Spinal cord (tissue), 10 donors: ENCODE results near the gene HEPHL1. TPM values are rescaled to one million over a fixed set of nuclear protein-coding genes. Genes with fewer than 3 reads are reported as not detected.
A peak's percentile ranks its signal among the peaks of the same experiment; 100 is the strongest.
"Not testable (repeated sequence)": the region's sequence is repeated elsewhere in the genome, so short reads cannot be mapped to it uniquely, and the experiment has no call there.

Experiments used
- DNase-seq, 6 donors: peaks; one replicate each; pipeline versions ENCODE4 v3.0.0 to v3.0.0-alpha.2; 2013 to 2015; ENCODE audit warnings: low spot score in 6 of 6, low read depth in 4 of 6
- H3K27ac ChIP-seq: one replicate; pipeline ENCODE4 v1.5.1; 2013; ENCODE audit warnings: low read depth, low read length, control low read depth
- H3K27me3 ChIP-seq: one replicate; pipeline ENCODE4 v1.6.1; 2013; ENCODE audit warnings: low read length; ENCODE audit not compliant: control insufficient read depth, insufficient read depth
- H3K36me3 ChIP-seq: one replicate; pipeline ENCODE4 v1.6.1; 2013; ENCODE audit warnings: low read length; ENCODE audit not compliant: control insufficient read depth, insufficient read depth
- H3K4me1 ChIP-seq: one replicate; pipeline ENCODE4 v1.6.1; 2013; ENCODE audit warnings: low read length; ENCODE audit not compliant: control insufficient read depth, insufficient read depth
- H3K4me3 ChIP-seq: one replicate; pipeline ENCODE4 v1.5.1; 2013; ENCODE audit warnings: low read depth, low read length, control low read depth
- H3K9me3 ChIP-seq: one replicate; pipeline ENCODE4 v1.6.1; 2013; ENCODE audit warnings: low read length; ENCODE audit not compliant: control insufficient read depth, insufficient read depth
- WGBS: methylation state at CpG from one replicate; pipeline ENCODE4 v1.1.5; 2013; ENCODE audit warnings: missing lambda C conversion rate; ENCODE audit not compliant: insufficient coverage; 5-methylcytosine and 5-hydroxymethylcytosine counted together
- polyA plus RNA-seq, 2 donors: library from polyadenylated mRNA; unstranded; fragments of 120-200 nt; gene quantifications; one replicate each; pipeline ENCODE4 v1.2.1, GENCODE V29; 2013; ENCODE audit not compliant: insufficient read length in 2 of 2
- total RNA-seq, 2 donors: library from RNA; depleted of rRNA in 1 of 2; stranded (reverse); fragments of 120-200 nt in 1 of 2; fragments of >200 nt in 1 of 2; gene quantifications; one replicate each; pipeline versions ENCODE4 v1.2.3 to v1.2.4, GENCODE V29; 2013 to 2014
- donor health status: healthy.

Gene HEPHL1
- total and polyA plus RNA-seq, 4 donors = under 0.01 to 0.06 TPM; not detected in 2

DNA sequence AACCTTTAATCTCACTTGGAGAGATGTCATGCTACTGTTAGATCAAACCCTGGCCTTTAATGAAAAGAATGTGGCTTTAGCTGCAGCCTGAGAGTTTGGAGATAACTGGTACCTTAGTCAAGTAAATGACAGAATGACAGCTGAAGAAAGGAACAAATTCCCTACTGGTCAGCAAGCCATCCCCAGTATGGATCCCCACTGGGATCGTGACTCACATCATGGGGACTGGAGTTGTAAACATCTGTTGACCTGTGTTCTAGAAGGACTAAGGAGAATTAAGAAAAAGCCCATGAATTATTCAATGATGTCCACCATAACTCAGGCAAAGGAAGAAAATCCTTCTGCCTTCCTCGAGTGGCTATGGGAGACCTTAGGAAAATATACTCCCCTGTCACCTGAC, 99.4 kb downstream of the HEPHL1 start:
- not testable (repeated sequence) for H3K27me3 ChIP-seq, DNase-seq, H3K4me3 ChIP-seq, H3K27ac ChIP-seq, H3K4me1 ChIP-seq, H3K9me3 ChIP-seq, H3K36me3 ChIP-seq
- no CpG with 5 or more reads among the region's 2 CpGs for whole genome bisulfite sequencing

DNA sequence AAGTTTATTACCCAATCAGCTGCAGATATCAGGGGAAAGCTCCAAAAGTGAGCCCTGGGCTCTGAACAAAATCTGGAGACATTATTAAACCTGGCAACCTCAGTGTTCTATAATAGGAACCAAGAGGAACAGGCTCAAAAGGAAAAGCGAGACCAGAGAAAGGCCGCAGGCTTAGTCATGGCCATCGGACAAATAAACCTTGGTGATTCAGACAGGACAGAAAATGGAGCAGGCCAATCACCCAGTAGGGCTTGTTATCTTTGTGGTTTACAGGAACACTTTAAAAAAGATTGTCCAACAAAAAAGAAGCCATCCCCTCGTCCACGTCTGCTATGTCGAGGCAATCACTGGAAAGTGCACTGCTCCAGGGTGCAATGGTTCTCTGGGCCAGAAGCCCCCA, 99.8 kb downstream of the HEPHL1 start:
- DNase-seq = no peak
- no peak overlapping the region for H3K4me3 ChIP-seq
- H3K4me1 ChIP-seq = no peaks in the 10 kb centered on the region
- no peaks in the 10 kb centered on the region for H3K36me3 ChIP-seq
- no peaks in the 10 kb centered on the region for H3K9me3 ChIP-seq
- H3K27me3 ChIP-seq = no peaks in the 10 kb centered on the region
- WGBS = 100% methylated on average over 6 of the region's 6 CpGs
- no peak overlapping the region for H3K27ac ChIP-seq

DNA sequence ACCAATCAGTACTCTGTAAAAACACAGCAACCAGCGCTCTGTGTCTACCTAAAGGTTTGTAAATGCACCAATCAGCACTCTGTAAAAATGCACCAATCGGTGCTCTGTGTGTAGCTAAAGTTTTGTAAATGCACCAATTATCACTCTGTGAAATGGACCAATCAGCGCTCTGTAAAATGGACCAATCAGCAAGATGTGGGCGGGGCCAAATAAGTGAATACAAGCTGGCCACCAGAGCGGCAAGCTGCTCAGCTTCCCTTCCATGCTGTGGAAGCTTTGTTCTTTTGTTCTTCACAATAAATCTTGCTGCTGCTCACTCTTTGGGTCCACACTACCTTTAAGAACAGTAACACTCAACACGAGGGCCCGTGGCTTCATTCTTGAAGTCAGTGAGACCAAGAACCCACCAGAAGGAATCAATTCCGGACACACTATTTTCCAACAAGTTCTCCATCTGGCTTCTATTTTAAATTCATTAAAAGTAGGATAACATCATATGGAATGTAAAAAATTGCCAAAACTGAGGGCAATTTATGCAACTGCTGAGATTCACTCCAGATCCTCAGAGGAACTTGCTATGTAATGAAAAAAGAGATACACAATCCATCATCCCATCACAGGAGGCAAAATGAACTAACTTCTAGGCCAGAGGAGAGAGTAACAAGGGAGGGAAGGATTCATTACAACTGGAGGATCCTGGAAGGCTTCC, 104.4 kb downstream of the HEPHL1 start:
- no peaks in the 10 kb centered on the region for H3K27me3 ChIP-seq
- H3K9me3 ChIP-seq = no peaks in the 10 kb centered on the region
- H3K4me1 ChIP-seq = peaks cover 23% of the 10 kb centered on the region
- no peak overlapping the region for H3K4me3 ChIP-seq
- H3K27ac ChIP-seq = no peak overlapping the region
- WGBS = 89% methylated on average over 5 of the region's 8 CpGs
- H3K36me3 ChIP-seq = no peaks in the 10 kb centered on the region
- DNase-seq = no peak

DNA sequence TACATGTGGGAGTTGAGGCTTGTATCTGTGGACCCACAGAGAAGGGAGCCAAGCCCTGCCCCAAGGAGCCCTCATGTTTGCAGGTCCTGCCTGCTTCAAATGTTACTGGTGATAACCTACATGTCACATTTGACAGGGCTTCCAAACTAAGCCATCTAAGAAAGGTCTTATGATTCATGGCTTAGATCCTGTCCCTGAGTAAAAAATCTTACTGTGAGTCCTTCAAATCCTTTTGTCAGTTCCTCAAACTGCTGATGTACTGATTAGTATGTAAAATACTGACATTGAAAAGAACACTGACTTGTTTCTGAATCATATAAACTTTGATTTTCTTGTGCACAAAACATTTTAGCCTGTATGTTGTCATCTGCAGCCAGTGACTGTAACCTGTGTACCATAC, 106.5 kb downstream of the HEPHL1 start:
- Histone ChIP-seq H3K4me3 (peak overlapping the region; percentile 89), H3K27me3 (no peaks in the 10 kb centered on the region), H3K9me3 (no peaks in the 10 kb centered on the region), H3K4me1 (peaks cover 29% of the 10 kb centered on the region), H3K36me3 (no peaks in the 10 kb centered on the region), H3K27ac (no peak overlapping the region)
- no peak for DNase-seq

DNA sequence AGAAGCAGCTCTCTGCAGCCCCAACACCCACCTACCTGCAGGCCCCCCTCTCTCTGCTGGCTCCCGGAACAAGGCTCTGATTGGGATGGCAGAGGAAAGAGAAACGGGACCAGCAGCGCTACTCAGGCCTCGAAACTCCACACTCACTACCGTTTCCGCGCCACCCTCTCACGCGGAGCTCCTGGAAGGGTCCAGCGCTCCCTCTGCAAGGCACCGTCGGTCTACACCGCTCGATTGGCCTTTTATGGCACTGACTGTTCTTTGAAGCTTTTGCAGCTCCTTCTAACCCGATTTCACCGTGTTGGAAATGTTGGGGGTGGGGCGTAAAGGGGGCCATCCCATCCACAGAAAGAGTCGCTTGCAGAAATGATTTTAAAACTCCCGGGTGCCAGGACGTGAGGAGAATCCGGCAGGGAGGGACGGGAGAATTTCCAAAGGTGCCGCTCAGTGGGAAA, 107.2 kb downstream of the HEPHL1 start:
- Histone ChIP-seq H3K36me3 (no peaks in the 10 kb centered on the region), H3K27ac (peak overlapping the region; percentile 93), H3K9me3 (no peaks in the 10 kb centered on the region), H3K4me3 (peak overlapping the region; percentile 89), H3K4me1 (peaks cover 29% of the 10 kb centered on the region), H3K27me3 (no peaks in the 10 kb centered on the region)
- under 1% methylated on average over 21 of the region's 23 CpGs for WGBS
- DNase-seq = peak in 1 of 6 donors; percentile 39

DNA sequence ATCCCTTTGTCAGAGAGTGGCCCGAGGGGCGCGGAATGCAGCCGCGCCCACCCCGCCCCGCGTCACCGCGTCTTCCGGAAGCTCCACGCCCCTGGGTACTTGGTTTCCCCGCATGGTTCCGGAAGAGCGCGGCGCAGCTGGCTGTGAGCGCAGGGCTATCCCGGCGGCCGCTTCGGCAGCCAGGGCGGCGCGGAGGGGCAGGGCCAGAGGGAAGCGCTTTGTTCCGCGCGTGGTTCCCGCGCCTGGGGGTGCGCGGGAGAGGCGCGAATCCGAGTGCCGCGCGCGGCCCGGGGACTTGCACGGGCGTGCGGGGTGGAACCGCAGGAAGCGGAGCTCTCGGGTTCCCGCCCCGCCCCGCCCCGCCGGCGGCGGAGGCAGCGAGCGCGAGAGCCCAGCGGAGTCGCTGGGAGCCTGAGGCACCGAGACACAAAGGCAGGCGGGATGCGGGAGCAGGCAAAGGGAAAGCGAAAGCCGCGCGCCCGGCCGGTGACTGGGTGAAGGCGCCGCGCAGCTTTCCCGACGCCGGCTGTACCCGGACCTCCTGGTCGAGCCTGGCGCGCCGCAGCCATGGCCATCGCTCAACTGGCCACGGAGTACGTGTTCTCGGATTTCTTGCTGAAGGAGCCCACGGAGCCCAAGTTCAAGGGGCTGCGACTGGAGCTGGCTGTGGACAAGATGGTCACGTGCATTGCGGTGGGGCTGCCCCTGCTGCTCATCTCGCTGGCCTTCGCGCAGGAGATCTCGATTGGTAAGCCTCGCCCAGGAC, 107.8 kb downstream of the HEPHL1 start, which contains the start of gene PANX1:
Gene PANX1 (plus strand): TSS at position 96 of the 766 bp plus-strand sequence. CDS start 472 bp downstream, at position 568.
- H3K4me3 ChIP-seq = peak within 1 kb of the TSS; percentile 89
- no peaks in the 10 kb centered on the region for H3K27me3 ChIP-seq
- peak; percentile 73 to 97 (median 79) for DNase-seq
- WGBS = under 1% methylated on average over 92 of the region's 92 CpGs
- H3K4me1 ChIP-seq = peaks cover 33% of the 10 kb centered on the region
- H3K36me3 ChIP-seq = no peaks in the 10 kb centered on the region
- H3K9me3 ChIP-seq = no peaks in the 10 kb centered on the region
- peak within 1 kb of the TSS; percentile 93 for H3K27ac ChIP-seq

DNA sequence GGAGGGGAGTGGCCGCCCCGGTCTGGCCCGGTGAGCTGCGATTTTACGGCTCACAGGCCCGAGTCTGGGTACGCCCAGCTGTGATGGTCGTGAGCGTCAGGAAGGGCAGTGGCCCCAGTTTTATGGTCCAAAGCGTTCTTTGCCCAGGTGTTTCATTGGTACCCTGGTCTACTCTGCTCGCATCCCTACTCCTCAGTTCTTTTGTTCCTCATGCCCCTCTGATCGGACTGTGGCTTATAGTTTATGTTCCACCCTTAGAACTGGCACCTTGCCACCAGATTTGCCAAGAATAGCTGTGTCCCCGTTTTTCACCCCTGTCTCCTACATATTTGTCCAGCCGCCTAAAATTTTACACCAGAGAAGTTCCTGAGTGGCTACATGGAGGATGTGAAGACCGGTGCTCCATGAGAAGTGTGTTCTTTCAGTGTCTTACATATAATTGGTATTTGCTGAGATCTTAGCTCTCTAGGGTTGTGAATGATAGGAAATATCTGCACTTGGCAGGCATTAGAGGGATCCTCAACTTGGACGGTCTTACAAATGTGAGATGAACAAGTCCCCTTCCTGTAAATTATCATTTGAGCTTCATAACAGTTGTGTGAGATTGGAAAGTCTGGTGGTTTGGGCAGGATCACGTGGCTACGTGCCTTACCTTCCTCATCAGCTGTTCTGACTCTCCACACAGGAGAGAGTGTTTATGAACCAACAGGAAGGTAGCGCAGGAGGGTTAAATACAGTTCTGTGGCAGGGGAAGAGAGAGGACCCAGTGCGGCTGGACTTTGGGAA, 108.6 kb downstream of the HEPHL1 start:
- Histone ChIP-seq H3K4me1 (peaks cover 34% of the 10 kb centered on the region), H3K27me3 (no peaks in the 10 kb centered on the region), H3K27ac (peak overlapping the region; percentile 78), H3K9me3 (no peaks in the 10 kb centered on the region), H3K4me3 (peak overlapping the region; percentile 89), H3K36me3 (no peaks in the 10 kb centered on the region)
- DNase-seq = peak in 4 of 6 donors; percentile 21 to 72 (median 42)
- 9% methylated on average over 15 of the region's 20 CpGs for WGBS

DNA sequence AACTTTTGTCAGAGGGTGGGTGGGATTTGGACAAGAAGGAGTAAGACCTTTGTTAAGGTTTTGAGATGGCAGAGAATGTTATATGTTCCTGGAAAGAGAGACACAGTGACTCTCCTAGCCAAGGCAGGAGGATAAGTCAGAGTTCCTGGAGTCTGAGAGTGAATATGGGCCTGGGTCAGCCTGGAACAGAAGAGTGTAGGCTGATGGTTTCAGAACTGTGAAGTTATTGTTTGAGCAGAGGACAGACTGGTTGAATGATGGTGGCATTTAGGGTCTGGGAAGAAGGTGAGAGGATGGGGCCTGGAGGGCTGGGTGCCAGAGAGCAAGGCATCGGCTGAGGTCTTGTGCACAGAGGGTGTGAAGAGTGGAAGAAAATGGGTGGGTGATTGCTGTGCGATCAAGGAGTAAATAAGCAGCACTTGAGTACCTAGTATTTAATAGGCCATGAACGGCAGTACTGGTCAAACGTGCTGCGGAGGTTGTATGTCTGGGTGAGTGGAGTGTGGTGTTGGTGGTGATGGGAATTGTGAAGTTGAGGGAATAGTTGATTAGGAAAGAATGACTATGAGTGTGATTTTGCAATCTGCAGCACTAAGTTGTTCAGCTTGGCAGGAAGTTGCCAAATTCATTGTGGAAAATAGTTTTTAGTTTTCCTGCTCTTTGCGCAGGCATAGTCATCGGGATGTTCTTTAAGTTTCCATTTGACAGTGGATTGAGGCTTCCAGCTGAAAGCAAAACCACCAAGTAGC, 109.3 kb downstream of the HEPHL1 start:
- Histone ChIP-seq H3K36me3 (no peaks in the 10 kb centered on the region), H3K4me3 (peak overlapping the region; percentile 89), H3K9me3 (no peaks in the 10 kb centered on the region), H3K4me1 (peaks cover 38% of the 10 kb centered on the region), H3K27ac (peak overlapping the region; percentile 78), H3K27me3 (no peaks in the 10 kb centered on the region)
- DNase-seq = peak in 1 of 6 donors; percentile 4
- 65% methylated on average over 7 of the region's 7 CpGs for WGBS
